Body of pancreas (tissue), 4 donors: Measurements from ENCODE around the gene TBCK.

ENCODE experiments used
- POLR2A ChIP-seq, 3 donors: fragments of 450-650 bp; IDR thresholded peaks; one replicate each; pipeline ENCODE4 v1.6.1; 2016; ENCODE audit warnings: antibody characterized with exemption in 3 of 3, mild to moderate bottlenecking in 2 of 3
- TF ChIP-seq, protein P1 (sequence below), 7 experiments: fragments of 450-650 bp in 4 of 7; fragments of 200-600 bp in 3 of 7; sonication (generic) in 3 of 7; IDR thresholded peaks; one replicate each; pipeline ENCODE4 v1.5.1; 2016 to 2019; ENCODE audit warnings: antibody characterized with exemption in 7 of 7

DNA sequence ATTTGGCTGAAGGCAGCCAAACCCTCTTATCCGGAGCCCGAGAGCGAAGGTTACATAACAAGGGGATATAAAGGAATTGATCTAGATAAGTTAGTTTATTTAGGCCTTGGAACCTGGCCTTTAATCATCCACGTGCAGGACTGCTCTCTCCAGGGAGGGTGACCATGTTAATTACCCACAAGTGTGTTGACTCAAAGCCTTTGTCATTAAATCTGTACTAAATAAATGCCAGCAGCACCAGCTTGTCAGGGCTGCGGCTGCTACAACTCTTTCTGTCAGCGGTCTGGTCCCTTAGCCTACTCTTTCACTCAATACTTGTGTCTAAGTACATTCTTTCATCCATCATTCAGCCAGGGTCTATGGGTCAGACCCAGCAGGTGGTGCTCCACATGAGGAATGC lies 206.1 kb downstream of the TBCK start:
- no peak for TF ChIP-seq POLR2A (IDR thresholded peaks at IDR 0.05)
- TF ChIP-seq, protein P1, sequence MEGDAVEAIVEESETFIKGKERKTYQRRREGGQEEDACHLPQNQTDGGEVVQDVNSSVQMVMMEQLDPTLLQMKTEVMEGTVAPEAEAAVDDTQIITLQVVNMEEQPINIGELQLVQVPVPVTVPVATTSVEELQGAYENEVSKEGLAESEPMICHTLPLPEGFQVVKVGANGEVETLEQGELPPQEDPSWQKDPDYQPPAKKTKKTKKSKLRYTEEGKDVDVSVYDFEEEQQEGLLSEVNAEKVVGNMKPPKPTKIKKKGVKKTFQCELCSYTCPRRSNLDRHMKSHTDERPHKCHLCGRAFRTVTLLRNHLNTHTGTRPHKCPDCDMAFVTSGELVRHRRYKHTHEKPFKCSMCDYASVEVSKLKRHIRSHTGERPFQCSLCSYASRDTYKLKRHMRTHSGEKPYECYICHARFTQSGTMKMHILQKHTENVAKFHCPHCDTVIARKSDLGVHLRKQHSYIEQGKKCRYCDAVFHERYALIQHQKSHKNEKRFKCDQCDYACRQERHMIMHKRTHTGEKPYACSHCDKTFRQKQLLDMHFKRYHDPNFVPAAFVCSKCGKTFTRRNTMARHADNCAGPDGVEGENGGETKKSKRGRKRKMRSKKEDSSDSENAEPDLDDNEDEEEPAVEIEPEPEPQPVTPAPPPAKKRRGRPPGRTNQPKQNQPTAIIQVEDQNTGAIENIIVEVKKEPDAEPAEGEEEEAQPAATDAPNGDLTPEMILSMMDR (IDR thresholded peaks at IDR 0.05): no peak
